ENCODE data around the gene KIFC3.

GRCh38 chr16:57770361-57770760 is 31.9 kb downstream of the KIFC3 start:
- no peak for TF ChIP-seq POLR2AphosphoS5 (IDR thresholded peaks at IDR 0.05; ENCODE audit: low read depth, low read length)
- no peak for TF ChIP-seq GABPA (IDR thresholded peaks at IDR 0.05; ENCODE audit: borderline replicate concordance, insufficient read depth, low read length)
- TF ChIP-seq EZH2 (IDR thresholded peaks at IDR 0.05; ENCODE audit: low read depth, low read length, severe bottlenecking) = no peak
- TF ChIP-seq, protein P1, sequence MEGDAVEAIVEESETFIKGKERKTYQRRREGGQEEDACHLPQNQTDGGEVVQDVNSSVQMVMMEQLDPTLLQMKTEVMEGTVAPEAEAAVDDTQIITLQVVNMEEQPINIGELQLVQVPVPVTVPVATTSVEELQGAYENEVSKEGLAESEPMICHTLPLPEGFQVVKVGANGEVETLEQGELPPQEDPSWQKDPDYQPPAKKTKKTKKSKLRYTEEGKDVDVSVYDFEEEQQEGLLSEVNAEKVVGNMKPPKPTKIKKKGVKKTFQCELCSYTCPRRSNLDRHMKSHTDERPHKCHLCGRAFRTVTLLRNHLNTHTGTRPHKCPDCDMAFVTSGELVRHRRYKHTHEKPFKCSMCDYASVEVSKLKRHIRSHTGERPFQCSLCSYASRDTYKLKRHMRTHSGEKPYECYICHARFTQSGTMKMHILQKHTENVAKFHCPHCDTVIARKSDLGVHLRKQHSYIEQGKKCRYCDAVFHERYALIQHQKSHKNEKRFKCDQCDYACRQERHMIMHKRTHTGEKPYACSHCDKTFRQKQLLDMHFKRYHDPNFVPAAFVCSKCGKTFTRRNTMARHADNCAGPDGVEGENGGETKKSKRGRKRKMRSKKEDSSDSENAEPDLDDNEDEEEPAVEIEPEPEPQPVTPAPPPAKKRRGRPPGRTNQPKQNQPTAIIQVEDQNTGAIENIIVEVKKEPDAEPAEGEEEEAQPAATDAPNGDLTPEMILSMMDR (IDR thresholded peaks at IDR 0.05; ENCODE audit: control extremely low read depth in 1 of 3, insufficient read depth in 1 of 3, low read depth in 1 of 3, low read length in 3 of 3) = no peak
- no peak for TF ChIP-seq CBX5 (IDR thresholded peaks at IDR 0.05; ENCODE audit: low read depth, low read length)
